GM21786 (cell line): ENCODE results near the gene PDZRN3.

Experiments
- ATAC-seq: cut with Tn5 transposase; IDR thresholded peaks from one replicate; pipeline ENCODE4 v1.9.1; 2021; ENCODE audit not compliant: unreplicated experiment

The PDZRN3 gene

DNA sequence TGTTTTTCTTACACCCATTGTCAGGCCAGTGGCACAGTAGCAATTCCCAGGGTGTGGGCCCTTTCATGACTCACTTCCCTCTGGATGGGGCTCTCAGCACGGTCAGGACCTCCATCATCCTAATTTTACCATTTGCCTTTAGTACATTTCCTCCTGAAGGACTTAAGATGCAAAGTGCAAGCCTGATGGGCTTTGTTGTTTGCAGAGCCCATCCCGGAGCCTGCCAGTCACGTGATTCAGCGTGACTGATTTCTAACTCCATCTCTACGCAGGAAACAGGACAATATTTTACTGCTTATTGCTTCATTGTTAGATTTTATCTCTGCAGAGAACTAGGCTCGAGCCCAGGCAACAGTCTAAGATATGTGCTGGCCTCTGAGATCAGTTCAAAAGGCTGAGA, 223.7 kb downstream of the PDZRN3 start:
- ATAC-seq = no peak

DNA sequence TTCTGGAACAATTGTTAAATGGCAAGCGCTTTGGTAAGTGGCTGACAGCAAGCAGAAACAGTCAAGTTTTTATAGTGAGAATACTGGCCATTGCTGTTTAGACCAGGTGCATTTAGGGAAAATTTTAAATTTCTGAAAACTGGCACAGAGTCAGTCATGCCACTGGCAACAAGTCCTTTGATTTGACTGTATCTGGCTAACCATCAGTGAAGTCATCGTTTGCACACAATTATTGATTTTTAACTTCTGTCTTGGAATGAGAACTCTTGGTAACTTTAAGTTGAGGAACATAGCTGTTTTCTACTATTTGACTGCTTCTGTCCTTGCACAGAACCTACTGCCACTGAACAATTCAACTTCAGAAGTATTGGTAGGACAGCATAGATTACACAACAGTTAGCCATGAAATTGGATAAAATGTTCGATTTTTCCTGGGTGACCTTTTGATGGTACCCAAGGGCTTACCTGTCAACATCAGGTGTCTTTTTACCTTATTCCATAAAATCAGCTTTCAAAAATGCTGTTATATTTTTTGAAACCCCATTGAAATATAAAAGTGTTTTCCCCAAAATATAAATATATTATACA, 225.0 kb downstream of the PDZRN3 start:
- no peak for ATAC-seq

DNA sequence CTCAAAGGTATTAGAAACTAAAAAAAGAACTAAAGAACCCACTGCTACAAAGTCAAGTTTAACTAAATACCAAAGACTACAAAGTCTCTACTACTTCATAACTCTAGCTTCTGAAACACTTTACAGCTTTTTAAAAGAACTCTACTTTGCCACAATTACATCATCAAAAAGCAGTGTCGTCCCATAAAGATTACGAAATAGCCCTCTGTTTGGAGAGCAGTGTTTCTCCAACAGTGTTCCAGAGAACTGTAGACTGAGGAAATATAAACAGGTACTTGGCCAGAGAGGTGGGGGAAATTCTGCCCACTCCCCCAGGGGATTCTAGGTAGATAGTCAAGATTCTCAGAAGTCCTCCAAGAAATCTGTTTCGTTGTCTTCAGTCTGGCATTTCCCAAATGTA, 225.6 kb downstream of the PDZRN3 start:
- ATAC-seq = no peak

DNA sequence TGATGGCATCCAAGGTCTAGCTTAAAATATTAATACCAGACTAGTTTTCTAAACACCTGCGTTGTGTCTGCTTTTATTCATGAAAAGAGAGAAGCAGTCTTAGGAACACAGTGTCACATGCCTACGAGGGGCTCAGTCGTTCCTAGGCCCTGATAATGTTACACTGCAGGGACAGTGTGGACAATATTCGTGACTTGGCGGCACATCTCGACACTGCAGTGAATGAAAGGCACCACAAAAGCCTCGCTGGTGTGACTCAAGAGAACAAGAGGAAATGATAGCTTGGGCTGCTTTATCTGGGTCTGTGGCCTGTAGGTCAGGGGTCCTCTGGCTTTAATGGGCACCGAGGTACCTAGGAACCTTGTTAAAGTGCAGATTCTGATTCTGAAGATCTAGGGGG, 226.7 kb downstream of the PDZRN3 start:
- no peak for ATAC-seq

DNA sequence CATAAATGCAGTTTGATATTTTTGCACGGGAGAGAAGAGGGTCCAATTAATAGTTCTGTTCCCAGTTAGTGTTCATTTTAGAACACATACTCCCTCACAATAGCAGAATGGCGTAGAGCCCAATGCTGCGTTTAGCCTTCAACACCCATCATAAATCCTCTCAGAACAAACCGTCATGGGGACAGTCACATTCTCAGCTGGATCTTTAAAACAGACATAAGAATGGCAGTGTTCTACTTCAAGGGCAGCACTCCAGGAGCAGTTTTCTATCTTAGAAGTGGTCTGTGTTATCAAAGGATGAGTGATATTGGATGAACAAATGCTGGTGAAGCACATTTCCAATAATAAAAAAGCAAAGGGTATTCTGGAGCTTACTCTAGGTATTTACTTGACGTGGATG, 230.5 kb downstream of the PDZRN3 start:
- ATAC-seq = no peak

DNA sequence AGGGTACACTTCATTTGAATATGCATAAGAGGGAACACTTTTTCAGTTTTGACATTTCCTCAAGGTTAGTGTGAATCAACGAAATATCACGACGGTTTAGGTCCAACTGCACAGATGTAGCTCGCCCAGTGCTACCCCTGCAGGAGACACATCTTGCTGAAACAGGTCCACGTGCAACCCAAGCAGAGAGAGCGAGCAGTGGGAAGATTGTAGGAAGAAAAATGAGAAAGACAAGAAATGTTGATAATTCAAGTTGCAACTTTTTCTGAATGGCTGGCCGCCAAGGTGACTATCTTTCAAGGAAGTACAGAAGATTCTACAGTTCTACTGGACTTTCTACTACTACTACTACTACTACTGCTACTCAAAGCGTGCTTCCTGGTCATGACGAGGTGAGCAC, 231.7 kb downstream of the PDZRN3 start:
- ATAC-seq = no peak

DNA sequence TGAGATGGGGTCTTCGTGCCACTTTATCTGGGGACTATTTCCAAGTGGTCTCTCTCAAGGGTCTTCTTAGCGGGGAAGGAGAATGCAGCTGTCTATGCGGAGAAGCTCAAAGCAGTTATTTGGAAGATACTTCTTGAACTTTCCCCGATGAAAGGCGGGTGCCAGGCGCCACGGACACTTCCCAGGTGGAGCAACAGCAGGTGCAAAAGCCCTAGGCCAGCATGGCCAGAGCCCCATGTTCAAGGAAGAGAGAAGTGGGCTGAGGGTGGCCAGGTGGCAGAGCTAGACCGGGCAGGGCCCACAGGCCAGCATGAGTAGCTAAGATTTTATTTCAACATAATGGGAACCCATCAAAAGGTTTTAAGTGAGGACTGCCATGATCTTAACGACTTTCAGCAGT, 232.8 kb downstream of the PDZRN3 start:
- no peak for ATAC-seq

DNA sequence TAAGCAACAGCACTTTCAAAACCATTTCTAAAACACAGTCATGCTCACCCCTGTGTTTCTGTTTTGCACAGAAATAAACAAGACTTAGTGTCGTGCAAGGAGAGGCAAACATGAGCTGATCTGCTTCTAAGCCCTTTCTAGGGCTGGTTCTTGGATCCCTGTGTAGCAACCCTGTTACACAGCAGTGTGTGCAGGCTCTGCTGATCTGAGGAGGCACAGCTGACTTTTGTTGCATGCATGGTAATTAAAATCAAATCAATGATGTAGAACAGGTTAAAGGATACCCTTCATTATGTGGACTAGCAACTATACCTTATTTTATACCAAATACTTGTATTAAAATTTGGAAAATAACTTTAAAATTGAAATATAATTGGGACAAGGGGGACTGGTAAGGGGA, 234.8 kb downstream of the PDZRN3 start:
- ATAC-seq = no peak

DNA sequence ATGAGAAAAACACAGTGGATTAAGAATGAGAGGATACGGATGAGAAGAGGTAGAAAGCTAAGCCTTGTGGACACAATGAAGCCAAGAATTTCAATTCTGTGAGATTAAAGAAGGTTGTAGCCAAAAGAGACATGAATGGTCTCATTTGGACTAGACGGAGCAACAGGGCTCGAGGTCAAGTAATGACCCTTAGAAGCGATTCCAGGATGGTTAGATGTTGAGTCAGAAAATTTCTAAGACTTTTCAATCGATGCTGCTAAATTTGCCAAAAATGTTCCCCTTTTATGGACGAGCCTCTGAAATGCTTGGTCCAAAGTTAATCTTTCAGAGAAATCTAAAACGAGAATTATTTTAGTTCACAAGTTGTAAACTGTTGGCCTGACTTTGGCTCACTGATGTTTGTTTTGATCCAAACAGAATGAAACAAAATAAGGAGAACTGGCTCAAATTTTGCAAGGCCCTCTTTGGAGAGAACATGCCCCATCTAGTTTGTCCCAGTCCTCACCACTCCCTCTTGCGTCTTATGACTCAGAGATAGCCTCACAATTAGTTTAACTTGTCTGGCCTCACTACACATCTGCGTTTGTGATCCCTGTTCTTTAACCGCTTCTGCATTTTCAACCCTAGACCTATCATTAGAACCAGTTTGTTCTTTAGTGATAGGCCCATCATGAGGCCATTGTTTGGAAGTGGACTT, 235.5 kb downstream of the PDZRN3 start:
- no peak for ATAC-seq

DNA sequence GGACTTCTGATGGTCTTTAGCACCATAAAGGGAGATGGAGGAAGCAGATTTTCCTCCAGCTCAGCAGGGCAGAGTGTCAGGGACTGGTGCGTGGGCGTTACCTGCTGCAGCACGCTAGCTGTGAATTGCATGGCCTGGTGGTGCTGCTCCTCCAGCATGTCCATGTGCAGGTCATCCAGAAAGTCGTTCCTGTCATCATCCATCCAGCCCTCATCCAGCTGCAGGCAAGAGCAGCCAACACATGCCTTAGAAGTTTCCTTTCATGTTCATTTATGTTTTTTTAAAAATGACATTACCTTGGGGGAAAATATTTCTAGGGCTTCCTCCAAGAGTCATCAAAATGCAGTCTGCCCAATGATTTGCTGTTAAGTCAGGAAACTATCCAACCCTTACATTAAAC, 239.2 kb downstream of the PDZRN3 start:
- no peak for ATAC-seq

DNA sequence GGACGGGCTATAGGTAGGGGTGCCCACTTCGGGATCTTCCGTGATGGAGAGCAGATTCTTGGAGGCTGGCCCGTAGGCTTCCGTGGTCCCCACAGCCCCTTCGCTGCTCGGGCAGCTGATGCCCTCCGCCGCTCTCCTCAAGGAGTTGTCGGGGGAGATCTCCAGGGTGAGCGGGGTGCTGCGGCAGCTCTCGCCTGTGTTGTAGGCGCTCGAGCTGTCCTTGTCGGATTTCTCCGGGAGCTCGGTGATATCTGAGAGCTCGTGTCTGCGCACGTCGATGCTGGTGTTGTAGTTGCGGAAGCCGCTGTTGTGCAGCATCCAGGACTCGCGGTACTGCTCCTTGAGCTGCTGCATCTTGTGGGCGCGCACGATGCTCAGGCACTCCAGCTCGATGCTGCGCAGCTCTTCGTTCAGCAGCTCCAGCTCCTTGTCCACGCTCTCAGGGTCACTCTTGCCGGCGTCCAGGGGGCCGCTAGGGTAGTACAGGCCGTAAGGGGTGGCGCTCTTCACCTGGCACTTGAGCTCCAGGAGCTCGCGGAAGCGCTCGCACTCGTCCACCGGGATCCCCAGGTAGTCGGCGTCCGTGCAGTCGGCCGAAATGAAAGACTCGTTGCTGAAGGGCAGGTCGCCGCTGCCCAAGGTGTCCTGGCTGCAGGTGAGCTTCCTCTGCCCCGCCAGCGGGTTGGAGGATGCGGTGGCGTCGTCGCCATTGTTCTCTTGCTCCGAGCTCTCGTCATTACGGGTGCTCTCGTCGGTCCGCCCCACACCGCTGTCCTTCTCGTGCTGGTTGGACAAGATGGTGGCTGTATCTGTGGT, 240.4 kb downstream of the PDZRN3 start:
- no peak for ATAC-seq

DNA sequence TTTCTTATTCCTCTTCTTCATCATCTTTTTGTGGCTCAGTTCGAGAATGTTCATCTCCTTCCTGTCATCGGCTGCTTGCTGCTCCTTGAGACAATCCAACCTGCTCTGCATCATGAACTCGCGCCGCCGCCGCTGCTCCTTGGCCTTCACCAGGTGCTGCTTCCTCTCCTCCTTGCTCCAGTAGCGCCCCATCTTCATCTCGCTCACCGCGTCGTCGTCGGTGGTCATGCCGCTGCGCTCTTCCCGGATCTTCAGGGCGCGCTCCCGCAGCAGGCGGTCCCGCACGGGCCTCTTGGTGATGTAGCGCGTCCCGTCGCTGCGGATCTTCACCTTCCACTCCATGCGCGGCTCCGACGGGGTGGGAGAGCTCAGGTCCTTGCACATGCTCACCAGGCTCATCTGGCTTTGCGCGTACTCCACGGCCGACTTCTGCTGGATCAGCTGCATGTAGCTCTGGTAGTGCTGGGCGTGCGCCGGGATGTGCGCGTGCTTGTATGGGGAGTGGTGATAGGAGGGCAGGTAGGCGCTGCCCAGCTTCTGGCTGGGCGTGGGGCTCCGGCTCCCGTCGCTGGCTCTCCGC, 241.2 kb downstream of the PDZRN3 start:
- ATAC-seq = no peak

DNA sequence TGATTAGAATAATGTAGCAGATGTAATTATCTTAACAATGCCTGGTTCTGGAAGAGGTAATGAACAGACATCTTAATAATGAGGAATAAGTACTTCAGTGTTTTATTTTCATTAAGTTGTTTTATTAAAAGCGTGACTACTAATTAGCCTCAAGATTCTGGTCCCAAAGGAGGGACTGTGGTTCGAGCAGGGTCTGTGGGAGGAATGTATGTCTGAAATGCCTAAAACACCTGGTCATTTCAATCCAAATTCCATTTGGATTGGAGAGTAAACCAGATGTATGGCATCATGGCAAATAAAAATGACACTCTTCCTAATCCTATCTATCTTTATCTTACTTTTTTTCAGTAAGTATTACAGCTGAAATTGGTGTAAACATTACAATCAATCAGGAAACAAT, 243.2 kb downstream of the PDZRN3 start:
- no peak for ATAC-seq

DNA sequence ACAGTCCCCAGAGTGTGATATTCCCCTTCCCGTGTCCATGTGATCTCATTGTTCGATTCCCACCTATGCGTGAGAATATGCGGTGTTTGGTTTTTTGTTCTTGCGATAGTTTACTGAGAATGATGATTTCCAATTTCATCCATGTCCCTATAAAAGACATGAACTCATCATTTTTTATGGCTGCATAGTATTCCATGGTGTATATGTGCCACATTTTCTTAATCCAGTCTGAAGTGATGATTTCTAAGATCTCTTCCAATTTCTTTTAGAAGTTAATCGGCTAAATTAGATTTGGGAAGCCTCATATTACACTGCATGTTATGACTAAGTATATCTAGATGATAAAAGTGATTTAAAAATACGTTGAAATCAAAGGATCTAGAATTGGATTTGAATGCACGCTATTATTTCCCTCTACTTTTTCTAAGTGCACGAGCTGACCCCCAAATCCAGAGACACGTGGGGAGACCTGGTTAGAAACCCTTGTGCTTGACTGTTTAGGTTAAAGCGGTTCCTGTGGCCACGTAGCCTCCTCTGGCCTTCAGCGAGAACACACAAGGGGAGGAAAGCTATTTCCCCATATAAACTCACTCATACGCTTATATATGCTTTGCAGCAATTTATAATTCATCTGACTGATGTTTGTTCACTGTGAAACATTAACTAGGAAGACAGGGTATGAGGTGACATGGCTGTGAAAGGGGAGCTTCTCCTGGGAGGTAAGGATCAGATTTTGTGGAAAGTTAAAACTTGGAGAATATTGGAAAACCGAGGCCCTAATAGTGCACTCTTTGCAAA, 243.8 kb downstream of the PDZRN3 start:
- no peak for ATAC-seq

DNA sequence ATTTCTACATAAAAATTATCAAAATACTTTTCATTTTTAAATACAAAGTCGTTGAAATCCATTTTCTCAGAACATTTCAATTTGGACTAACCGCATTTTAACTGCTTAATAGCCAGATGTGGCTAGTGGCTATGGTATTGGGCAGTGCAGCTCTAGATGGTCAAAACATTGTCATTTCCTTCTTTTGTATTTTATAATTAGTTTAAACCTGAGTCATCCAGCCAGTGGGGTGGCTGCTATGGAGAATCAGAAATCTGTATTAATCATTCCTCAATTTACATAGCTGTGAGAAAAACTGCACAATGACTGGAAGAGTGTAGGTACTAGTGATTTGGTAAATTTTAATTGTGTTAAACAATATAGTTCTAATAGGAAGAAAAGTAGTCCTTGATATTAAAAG, 245.3 kb downstream of the PDZRN3 start:
- no peak for ATAC-seq

DNA sequence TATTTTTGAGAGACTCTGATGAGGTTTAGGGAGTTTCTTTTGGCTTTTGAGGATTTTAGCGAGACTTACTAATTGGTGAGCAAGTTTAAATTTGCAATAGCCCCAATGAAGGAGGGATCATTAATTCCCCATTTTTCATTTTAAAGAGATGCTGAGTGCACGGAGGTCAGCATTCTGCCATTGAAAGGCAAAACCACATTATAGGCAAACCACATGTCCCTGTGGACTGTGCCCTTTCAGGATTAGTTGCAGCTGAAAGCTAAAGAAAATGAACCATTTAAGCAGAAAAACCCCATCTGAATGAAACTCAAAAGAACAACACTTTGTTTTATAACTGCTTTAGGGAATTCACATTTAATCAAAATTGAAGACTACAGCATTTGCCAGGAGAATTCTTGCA, 246.5 kb downstream of the PDZRN3 start:
- no peak for ATAC-seq

DNA sequence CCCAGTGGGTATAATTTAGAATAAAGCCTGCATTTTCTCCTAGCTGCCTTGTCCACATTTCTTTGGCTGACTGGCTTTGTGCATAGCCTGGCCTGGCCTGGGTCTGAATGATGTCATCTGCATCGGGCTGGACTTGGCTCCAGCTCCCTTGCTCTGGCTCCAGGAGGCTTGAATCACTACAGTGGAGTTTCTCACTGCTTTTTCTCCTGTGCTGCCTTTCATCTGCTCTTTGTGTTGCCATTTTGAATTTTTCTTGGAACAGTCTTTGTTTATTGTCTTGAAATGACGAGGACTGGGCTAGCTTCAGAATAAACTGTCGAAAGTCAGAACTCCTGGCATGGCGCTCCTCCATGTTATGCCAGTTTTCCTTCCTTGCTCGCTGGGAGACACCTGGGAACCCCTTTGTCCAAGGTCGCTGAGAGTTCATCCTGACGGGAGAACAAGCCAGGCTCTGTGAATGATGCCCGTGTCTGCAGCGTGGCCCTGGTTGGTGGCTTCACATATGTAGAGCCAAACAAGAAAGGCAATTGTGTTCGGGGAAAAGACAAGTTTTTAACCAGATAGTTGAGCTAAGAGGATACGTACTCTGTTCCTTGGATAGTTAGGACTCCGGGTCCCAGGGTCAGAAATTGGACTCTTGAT, 258.9 kb downstream of the PDZRN3 start:
- ATAC-seq = no peak

DNA sequence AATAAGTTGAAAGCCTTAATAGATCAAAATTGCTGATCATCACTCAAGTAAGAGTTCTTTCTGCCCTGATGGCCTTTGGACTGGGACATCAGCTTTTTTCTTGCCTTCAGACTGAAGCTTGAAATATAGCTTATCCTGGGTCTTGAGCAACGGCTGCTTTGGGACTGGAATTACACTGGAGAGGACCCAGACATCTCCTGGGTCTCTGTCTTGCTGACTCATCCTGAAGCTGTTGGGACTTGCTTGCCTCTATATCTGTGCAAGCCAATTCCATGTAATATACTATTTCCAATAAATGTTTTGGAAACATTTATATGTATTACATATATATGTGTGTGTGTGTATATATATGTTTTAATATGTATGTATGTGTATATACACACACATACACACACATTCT, 260.2 kb downstream of the PDZRN3 start:
- ATAC-seq = no peak

DNA sequence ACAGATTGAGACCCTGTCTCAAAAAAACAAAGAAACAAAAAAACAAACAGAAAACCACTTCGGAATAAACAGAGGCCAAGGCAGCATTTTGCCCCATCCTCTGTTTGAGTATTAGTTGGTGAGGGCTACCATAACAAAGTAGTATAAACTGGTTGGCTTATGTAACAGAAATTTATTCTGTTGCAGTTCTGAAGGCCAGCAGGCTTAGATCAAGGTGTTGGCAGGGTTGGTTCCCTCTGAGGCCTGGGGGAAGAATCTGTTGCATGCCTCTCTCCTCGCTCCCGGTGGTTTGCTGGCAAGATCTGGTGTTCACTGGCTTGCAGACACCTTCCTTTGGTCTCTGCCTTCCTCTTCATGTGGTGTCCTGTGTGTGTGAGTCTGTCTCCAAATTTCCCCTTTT, 261.6 kb downstream of the PDZRN3 start:
- ATAC-seq = no peak

DNA sequence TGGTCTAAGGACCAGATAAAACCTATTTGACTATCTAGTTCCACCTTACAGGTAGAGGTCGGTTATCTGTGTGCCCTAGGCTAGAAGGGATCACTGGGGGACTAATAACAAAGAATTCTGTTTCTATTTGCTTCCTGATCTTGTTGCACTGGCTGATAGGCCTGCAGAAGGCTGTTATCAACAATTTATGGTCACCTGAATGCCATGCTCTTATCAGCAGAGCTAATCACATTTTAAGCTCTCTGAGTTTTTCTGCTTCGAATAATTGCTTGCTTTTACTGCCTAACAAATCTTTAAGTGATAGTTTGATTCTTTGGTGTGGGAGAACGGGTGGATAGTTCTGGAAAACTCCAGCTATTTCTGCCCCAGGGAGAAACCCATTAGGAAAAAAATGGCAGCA, 263.1 kb downstream of the PDZRN3 start:
- no peak for ATAC-seq
